GM19023 (cell line): ENCODE results near the gene RHOB.
"Not testable (repeated sequence)": the region's sequence is repeated elsewhere in the genome, so short reads cannot be mapped to it uniquely, and the experiment has no call there.

ENCODE experiments used
- ATAC-seq: cut with Tn5 transposase; IDR thresholded peaks from one replicate; pipeline ENCODE4 v1.9.1; 2021; ENCODE audit warnings: mild to moderate bottlenecking, moderate library complexity; ENCODE audit not compliant: unreplicated experiment

Gene RHOB

GRCh38 chr2:20422402-20423271, 24.2 kb upstream of the RHOB start:
- ATAC-seq: no peak

GRCh38 chr2:20423359-20423758, 23.5 kb upstream of the RHOB start:
- ATAC-seq: no peak

- ATAC-seq: no peak
These were observed 23.0 kb upstream of the RHOB start for GRCh38 chr2:20423847-20424246.

- ATAC-seq: peak; percentile 55
These were observed 22.3 kb upstream of the RHOB start for GRCh38 chr2:20424300-20425290.

GRCh38 chr2:20425371-20425881, 21.4 kb upstream of the RHOB start:
- ATAC-seq: no peak

- ATAC-seq: no peak
These were observed 21.0 kb upstream of the RHOB start for GRCh38 chr2:20425884-20426283.

- ATAC-seq: no peak
These were observed 18.8 kb upstream of the RHOB start for GRCh38 chr2:20427931-20428526.

- no peak for ATAC-seq
These were observed 18.0 kb upstream of the RHOB start for GRCh38 chr2:20428717-20429490.

- ATAC-seq: peak; percentile 65
These were observed 17.3 kb upstream of the RHOB start for GRCh38 chr2:20429528-20429927.

GRCh38 chr2:20430035-20430434, 16.8 kb upstream of the RHOB start:
- ATAC-seq: no peak

- ATAC-seq: no peak
These were observed 16.2 kb upstream of the RHOB start for GRCh38 chr2:20430461-20431300.

GRCh38 chr2:20431301-20431698, 15.6 kb upstream of the RHOB start:
- ATAC-seq: no peak

- ATAC-seq: no peak
These were observed 15.1 kb upstream of the RHOB start for GRCh38 chr2:20431772-20432171.

- no peak for ATAC-seq
These were observed 14.2 kb upstream of the RHOB start for GRCh38 chr2:20432714-20433113.

GRCh38 chr2:20433249-20433648, 13.6 kb upstream of the RHOB start:
- ATAC-seq: no peak

- no peak for ATAC-seq
These were observed 12.8 kb upstream of the RHOB start for GRCh38 chr2:20433946-20434553.

GRCh38 chr2:20434588-20435294, 12.1 kb upstream of the RHOB start:
- no peak for ATAC-seq

GRCh38 chr2:20435456-20435855, 11.4 kb upstream of the RHOB start:
- not testable (repeated sequence) for ATAC-seq
